ENCODE data around the gene CALCOCO2. TPM values are rescaled to one million over a fixed set of nuclear protein-coding genes. Genes with fewer than 3 reads are reported as not detected.

CALCOCO2 gene
- total and polyA plus RNA-seq, 2 of the 13 experiments (the other 11 are each of a cell fraction or from before 2014, with no cell fraction given), result 72.9 to 111 TPM

DNA sequence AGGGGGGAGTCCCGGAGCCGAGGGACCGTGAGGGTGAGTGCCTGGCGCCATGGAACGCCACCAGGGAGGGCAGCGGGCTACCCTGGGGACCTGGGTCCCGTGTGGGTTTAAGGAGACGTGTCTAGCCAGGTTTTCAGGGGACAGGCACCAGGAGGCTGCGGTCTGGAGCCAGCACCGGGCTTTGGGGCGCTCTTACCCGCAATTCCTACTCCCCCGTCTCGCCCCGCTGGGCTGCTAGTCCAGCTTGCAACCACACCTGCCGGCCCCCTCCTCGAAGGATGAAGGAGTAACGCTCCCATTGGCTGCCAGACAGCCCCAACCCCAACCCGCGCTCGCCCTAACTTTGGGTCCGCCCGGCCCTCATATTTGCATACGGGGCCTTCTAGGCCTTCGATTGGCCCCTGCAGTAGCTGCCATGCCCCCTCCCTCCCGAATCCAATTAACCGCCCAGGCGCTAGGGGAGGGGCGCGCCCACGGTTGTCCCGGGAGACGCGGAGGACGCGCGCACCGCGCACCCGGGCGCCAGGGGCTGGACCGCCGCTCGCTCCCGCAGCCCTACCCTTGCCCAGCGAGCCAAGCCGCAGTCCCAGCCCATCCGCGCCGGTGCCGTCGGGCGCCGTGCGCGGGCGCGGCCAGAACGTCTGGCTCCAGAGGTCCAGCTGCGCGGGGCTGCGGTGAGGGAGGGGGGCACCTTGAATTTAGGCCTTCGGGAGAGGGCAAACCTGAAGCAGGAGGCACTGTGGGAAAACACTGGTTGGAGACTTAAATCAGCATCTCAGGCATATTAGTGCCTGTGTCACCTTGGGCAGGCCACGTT lies 13.9 kb upstream of the CALCOCO2 start, which contains the start of gene TTLL6 (continued):
- peak; percentile 40; the same call in 1 of the 2 replicates for TF ChIP-seq SALL2 (CRISPR knock-in tag; IDR thresholded peaks at IDR 0.05)
- TF ChIP-seq RFXAP (CRISPR knock-in tag; IDR thresholded peaks at IDR 0.05; ENCODE audit: borderline replicate concordance), result no peak; the same call in 1 of the 2 replicates
- TF ChIP-seq, protein P1, sequence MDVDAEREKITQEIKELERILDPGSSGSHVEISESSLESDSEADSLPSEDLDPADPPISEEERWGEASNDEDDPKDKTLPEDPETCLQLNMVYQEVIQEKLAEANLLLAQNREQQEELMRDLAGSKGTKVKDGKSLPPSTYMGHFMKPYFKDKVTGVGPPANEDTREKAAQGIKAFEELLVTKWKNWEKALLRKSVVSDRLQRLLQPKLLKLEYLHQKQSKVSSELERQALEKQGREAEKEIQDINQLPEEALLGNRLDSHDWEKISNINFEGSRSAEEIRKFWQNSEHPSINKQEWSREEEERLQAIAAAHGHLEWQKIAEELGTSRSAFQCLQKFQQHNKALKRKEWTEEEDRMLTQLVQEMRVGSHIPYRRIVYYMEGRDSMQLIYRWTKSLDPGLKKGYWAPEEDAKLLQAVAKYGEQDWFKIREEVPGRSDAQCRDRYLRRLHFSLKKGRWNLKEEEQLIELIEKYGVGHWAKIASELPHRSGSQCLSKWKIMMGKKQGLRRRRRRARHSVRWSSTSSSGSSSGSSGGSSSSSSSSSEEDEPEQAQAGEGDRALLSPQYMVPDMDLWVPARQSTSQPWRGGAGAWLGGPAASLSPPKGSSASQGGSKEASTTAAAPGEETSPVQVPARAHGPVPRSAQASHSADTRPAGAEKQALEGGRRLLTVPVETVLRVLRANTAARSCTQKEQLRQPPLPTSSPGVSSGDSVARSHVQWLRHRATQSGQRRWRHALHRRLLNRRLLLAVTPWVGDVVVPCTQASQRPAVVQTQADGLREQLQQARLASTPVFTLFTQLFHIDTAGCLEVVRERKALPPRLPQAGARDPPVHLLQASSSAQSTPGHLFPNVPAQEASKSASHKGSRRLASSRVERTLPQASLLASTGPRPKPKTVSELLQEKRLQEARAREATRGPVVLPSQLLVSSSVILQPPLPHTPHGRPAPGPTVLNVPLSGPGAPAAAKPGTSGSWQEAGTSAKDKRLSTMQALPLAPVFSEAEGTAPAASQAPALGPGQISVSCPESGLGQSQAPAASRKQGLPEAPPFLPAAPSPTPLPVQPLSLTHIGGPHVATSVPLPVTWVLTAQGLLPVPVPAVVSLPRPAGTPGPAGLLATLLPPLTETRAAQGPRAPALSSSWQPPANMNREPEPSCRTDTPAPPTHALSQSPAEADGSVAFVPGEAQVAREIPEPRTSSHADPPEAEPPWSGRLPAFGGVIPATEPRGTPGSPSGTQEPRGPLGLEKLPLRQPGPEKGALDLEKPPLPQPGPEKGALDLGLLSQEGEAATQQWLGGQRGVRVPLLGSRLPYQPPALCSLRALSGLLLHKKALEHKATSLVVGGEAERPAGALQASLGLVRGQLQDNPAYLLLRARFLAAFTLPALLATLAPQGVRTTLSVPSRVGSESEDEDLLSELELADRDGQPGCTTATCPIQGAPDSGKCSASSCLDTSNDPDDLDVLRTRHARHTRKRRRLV (CRISPR knock-in tag; IDR thresholded peaks at IDR 0.05), result 0 out of 2 replicates have a peak, but pooled peaks have one; percentile 19
- no peak for TF ChIP-seq ZNF180 (CRISPR knock-in tag; IDR thresholded peaks at IDR 0.05; ENCODE audit: borderline replicate concordance, low read depth)
- TF ChIP-seq ZNF274 (CRISPR knock-in tag; IDR thresholded peaks at IDR 0.05), result peak; percentile 35; the same call in 1 of the 2 replicates
- TF ChIP-seq ZNF253 (CRISPR knock-in tag; IDR thresholded peaks at IDR 0.05; ENCODE audit: borderline replicate concordance), result 0 out of 2 replicates have a peak, but pooled peaks have one; percentile 66
- TF ChIP-seq HIVEP1 (CRISPR knock-in tag; IDR thresholded peaks at IDR 0.05), result no peak
- no peak for TF ChIP-seq HDAC1 (CRISPR knock-in tag; IDR thresholded peaks at IDR 0.05)
- TF ChIP-seq, protein P2, sequence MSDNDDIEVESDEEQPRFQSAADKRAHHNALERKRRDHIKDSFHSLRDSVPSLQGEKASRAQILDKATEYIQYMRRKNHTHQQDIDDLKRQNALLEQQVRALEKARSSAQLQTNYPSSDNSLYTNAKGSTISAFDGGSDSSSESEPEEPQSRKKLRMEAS (IDR thresholded peaks at IDR 0.05), result 0 out of 2 replicates have a peak, but pooled peaks have one; percentile 24
- 0 out of 2 replicates have a peak, but pooled peaks have one; percentile 41 for TF ChIP-seq ZNF468 (CRISPR knock-in tag; IDR thresholded peaks at IDR 0.05)
- TF ChIP-seq, protein P3, sequence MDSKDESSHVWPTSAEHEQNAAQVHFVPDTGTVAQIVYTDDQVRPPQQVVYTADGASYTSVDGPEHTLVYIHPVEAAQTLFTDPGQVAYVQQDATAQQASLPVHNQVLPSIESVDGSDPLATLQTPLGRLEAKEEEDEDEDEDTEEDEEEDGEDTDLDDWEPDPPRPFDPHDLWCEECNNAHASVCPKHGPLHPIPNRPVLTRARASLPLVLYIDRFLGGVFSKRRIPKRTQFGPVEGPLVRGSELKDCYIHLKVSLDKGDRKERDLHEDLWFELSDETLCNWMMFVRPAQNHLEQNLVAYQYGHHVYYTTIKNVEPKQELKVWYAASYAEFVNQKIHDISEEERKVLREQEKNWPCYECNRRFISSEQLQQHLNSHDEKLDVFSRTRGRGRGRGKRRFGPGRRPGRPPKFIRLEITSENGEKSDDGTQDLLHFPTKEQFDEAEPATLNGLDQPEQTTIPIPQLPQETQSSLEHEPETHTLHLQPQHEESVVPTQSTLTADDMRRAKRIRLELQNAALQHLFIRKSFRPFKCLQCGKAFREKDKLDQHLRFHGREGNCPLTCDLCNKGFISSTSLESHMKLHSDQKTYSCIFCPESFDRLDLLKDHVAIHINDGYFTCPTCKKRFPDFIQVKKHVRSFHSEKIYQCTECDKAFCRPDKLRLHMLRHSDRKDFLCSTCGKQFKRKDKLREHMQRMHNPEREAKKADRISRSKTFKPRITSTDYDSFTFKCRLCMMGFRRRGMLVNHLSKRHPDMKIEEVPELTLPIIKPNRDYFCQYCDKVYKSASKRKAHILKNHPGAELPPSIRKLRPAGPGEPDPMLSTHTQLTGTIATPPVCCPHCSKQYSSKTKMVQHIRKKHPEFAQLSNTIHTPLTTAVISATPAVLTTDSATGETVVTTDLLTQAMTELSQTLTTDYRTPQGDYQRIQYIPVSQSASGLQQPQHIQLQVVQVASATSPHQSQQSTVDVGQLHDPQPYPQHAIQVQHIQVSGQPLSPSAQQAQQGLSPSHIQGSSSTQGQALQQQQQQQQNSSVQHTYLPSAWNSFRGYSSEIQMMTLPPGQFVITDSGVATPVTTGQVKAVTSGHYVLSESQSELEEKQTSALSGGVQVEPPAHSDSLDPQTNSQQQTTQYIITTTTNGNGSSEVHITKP (CRISPR knock-in tag; IDR thresholded peaks at IDR 0.05; ENCODE audit: low read depth), result peak; percentile 82
- no peak for TF ChIP-seq ZMYM4 (CRISPR knock-in tag; IDR thresholded peaks at IDR 0.05)
- 0 out of 2 replicates have a peak, but pooled peaks have one; percentile 21 for TF ChIP-seq ZNF230 (CRISPR knock-in tag; IDR thresholded peaks at IDR 0.05)
- 0 out of 2 replicates have a peak, but pooled peaks have one; percentile 21 for TF ChIP-seq ZNF556 (CRISPR knock-in tag; IDR thresholded peaks at IDR 0.05; ENCODE audit: borderline replicate concordance)
- TF ChIP-seq BCL6 (CRISPR knock-in tag; IDR thresholded peaks at IDR 0.05), result 0 out of 2 replicates have a peak, but pooled peaks have one; percentile 19
- no peak for TF ChIP-seq ZNF839 (CRISPR knock-in tag; IDR thresholded peaks at IDR 0.05; ENCODE audit: borderline replicate concordance)
- TF ChIP-seq, protein P4, sequence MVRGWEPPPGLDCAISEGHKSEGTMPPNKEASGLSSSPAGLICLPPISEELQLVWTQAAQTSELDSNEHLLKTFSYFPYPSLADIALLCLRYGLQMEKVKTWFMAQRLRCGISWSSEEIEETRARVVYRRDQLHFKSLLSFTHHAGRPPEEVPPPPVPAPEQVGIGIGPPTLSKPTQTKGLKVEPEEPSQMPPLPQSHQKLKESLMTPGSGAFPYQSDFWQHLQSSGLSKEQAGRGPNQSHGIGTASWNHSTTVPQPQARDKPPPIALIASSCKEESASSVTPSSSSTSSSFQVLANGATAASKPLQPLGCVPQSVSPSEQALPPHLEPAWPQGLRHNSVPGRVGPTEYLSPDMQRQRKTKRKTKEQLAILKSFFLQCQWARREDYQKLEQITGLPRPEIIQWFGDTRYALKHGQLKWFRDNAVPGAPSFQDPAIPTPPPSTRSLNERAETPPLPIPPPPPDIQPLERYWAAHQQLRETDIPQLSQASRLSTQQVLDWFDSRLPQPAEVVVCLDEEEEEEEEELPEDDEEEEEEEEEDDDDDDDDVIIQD (CRISPR knock-in tag; IDR thresholded peaks at IDR 0.05; ENCODE audit: low read depth), result no peak
- TF ChIP-seq ZNF790 (CRISPR knock-in tag; IDR thresholded peaks at IDR 0.05; ENCODE audit: borderline replicate concordance), result 0 out of 2 replicates have a peak, but pooled peaks have one; percentile 20
